Vagina (tissue), 2 donors: Measurements from ENCODE around the gene NALCN.

Experiments used
- POLR2A ChIP-seq, 2 donors: fragments of 450-650 bp; IDR thresholded peaks; one replicate each; pipeline ENCODE4 v1.6.1; 2017; ENCODE audit warnings: antibody characterized with exemption in 2 of 2, mild to moderate bottlenecking in 2 of 2, moderate library complexity in 2 of 2
- TF ChIP-seq, protein P1 (sequence below), 3 experiments: fragments of 450-650 bp in 2 of 3; fragments of 200-600 bp in 1 of 3; sonication (generic) in 1 of 3; IDR thresholded peaks; one replicate each; pipeline ENCODE4 v1.5.1; 2017 to 2019; ENCODE audit warnings: antibody characterized with exemption in 3 of 3, mild to moderate bottlenecking in 2 of 3, moderate library complexity in 2 of 3

DNA sequence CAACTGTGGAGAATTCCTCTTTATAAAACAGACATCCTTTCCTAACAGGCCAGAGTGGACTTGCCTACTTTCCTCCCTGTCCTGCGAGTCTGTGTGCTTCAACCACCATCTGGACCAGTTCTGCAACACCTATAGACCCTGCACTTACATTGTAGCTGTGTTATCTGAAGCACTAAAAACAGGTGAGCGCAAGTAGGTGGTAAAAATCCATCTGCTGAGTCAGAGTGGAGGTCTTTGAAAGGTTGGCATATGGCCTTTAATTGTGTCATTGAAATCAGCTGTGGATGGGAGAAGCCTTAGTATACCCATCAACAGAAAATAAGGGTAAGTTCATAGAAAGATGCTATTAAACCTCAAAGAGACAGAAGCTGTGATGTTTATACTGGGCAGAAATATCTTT, 7.6 kb upstream of the NALCN start:
- TF ChIP-seq, protein P1, sequence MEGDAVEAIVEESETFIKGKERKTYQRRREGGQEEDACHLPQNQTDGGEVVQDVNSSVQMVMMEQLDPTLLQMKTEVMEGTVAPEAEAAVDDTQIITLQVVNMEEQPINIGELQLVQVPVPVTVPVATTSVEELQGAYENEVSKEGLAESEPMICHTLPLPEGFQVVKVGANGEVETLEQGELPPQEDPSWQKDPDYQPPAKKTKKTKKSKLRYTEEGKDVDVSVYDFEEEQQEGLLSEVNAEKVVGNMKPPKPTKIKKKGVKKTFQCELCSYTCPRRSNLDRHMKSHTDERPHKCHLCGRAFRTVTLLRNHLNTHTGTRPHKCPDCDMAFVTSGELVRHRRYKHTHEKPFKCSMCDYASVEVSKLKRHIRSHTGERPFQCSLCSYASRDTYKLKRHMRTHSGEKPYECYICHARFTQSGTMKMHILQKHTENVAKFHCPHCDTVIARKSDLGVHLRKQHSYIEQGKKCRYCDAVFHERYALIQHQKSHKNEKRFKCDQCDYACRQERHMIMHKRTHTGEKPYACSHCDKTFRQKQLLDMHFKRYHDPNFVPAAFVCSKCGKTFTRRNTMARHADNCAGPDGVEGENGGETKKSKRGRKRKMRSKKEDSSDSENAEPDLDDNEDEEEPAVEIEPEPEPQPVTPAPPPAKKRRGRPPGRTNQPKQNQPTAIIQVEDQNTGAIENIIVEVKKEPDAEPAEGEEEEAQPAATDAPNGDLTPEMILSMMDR (IDR thresholded peaks at IDR 0.05): no peak
- no peak for TF ChIP-seq POLR2A (IDR thresholded peaks at IDR 0.05)
